Ascending aorta (tissue), 2 donors: ENCODE measurements around the gene KCNAB1. TPM values are rescaled to one million over a fixed set of nuclear protein-coding genes. Genes with fewer than 3 reads are reported as not detected.

ENCODE experiments used
- DNase-seq, 2 donors: peaks; one replicate each; pipeline ENCODE4 v3.0.0-alpha.2; 2019; ENCODE audit warnings: low spot score in 2 of 2
- H3K27ac ChIP-seq, 2 donors: fragments of 200-600 bp; sonication (generic); one replicate each; pipeline ENCODE4 v1.5.1; 2016 to 2017; ENCODE audit warnings: mild to moderate bottlenecking in 1 of 2
- H3K27me3 ChIP-seq: fragments of 200-600 bp; sonication (generic); one replicate; pipeline ENCODE4 v1.5.1; 2017
- H3K36me3 ChIP-seq, 2 donors: fragments of 200-600 bp; sonication (generic); one replicate each; pipeline ENCODE4 v1.5.1; 2016
- H3K4me1 ChIP-seq, 2 donors: fragments of 200-600 bp; sonication (generic); one replicate each; pipeline ENCODE4 v1.5.1; 2016 to 2017; ENCODE audit warnings: mild to moderate bottlenecking in 1 of 2
- H3K4me3 ChIP-seq, 2 donors: fragments of 200-600 bp; sonication (generic); one replicate each; pipeline ENCODE4 v1.5.1; 2016 to 2017; ENCODE audit warnings: mild to moderate bottlenecking in 1 of 2
- H3K9me3 ChIP-seq, 2 donors: fragments of 200-600 bp; sonication (generic); one replicate each; pipeline ENCODE4 v1.5.1; 2016
- CTCF ChIP-seq, 3 experiments: fragments of 200-600 bp in 2 of 3; fragments of 450-650 bp in 1 of 3; sonication (generic) in 2 of 3; IDR thresholded peaks; one replicate each; pipeline ENCODE4 v1.5.1; 2016 to 2019; ENCODE audit warnings: antibody characterized with exemption in 3 of 3, mild to moderate bottlenecking in 1 of 3, moderate library complexity in 1 of 3
- intact Hi-C: fragments of 100-400 bp; cut with DNase I; formaldehyde crosslinking; loops from one replicate; pipeline ENCODE4 v1.15.1; 2023
- total RNA-seq: library from RNA; depleted of rRNA; stranded (reverse); fragments of >200 nt; gene quantifications from one replicate; pipeline ENCODE4 v1.1.0, GENCODE V29; 2016

Gene KCNAB1
- total RNA-seq, 1 donor from 2014 or later, result 15.1 TPM

- H3K36me3 ChIP-seq, result no peaks in the 10 kb centered on the region
- peaks cover 4 to 14% of the 10 kb centered on the region in 2 donors for H3K4me1 ChIP-seq
- no peaks in the 10 kb centered on the region for H3K9me3 ChIP-seq
- H3K27me3 ChIP-seq, result no peaks in the 10 kb centered on the region
- H3K27ac ChIP-seq, result peak overlapping the region; percentile 76 to 77
- TF ChIP-seq CTCF (IDR thresholded peaks at IDR 0.05), result no peak
- DNase-seq, result no peak
- intact Hi-C loops, result loop anchor here (5.0 to 10.0 kb wide), 3 partner anchors 37 to 1011 kb away; no protein-coding TSS in a partner anchor
- H3K4me3 ChIP-seq, result peak overlapping the region; percentile 36 to 55
Measured at GRCh38 chr3:156144060-156144459, 23.7 kb downstream of the KCNAB1 start.

DNA sequence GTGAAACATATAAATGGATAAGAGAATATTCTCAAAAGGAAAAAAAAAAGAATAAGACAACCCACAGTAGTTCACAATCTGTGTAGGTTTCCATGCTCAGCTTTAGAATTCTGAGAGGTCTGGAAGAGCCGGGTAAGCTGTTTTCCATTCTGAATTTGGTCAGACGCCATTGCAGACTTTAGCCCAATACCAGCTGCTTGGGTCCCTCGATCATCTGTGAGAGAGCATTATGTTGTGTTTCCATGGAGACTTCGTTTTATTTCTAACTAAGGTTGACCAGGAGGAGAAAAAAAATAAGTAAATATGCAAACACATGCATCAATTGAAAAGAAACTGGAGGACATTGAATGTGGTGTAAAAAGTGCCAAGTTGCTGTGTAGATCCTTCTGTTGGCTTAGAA lies 25.5 kb downstream of the KCNAB1 start:
- intact Hi-C loops, result loop anchor here (10.0 kb wide), 2 partner anchors 669 to 1009 kb away; no protein-coding TSS in a partner anchor
- Histone ChIP-seq H3K4me3 (peak overlapping the region in 1 of 2 donors; percentile 55), H3K9me3 (no peaks in the 10 kb centered on the region), H3K4me1 (peaks cover 9 to 23% of the 10 kb centered on the region in 2 donors), H3K27ac (peak overlapping the region; percentile 76 to 77), H3K27me3 (no peaks in the 10 kb centered on the region), H3K36me3 (no peaks in the 10 kb centered on the region)
- TF ChIP-seq CTCF (IDR thresholded peaks at IDR 0.05), result no peak
- DNase-seq, result no peak

DNA sequence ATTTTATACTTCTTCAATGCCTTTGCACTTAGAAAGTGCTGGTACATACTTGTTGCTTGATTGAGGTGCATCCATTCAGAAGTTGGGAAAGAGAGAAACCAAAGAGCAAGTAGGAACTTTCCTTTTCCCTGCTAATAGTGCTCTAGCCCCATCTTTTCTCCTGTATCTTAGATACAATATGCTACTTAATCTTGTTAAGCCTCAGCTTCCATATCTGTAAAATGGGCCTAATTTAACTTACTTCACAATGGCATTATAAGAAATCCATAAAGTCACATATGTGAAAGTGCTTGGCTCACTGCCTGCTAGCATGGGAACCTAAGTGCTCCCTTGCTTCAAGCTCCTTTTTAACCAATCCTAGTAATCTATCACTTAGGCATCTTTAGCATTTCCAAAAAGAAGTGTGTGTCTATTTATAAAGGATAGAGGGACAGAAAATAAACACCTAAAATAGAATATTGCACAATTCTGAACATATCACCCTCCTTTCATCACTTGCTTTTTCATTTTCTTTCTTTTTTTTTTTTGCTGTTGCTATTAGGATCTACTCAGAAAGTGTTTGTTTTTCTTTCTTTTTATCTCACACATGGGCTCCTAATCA lies 28.1 kb downstream of the KCNAB1 start:
- intact Hi-C loops, result loop anchor here (2.0 to 10.0 kb wide), 3 partner anchors 526 to 1006 kb away; partner anchors contain the start of gene TIPARP
- DNase-seq, result no peak
- no peak for TF ChIP-seq CTCF (IDR thresholded peaks at IDR 0.05)
- Histone ChIP-seq H3K4me1 (peaks cover 11 to 22% of the 10 kb centered on the region in 2 donors), H3K36me3 (no peaks in the 10 kb centered on the region), H3K4me3 (peak overlapping the region in 1 of 2 donors; percentile 43), H3K27me3 (no peaks in the 10 kb centered on the region), H3K9me3 (no peaks in the 10 kb centered on the region), H3K27ac (peak overlapping the region; percentile 76 to 77)

- H3K4me3 ChIP-seq, result peak overlapping the region in 1 of 2 donors; percentile 43
- no peaks in the 10 kb centered on the region for H3K27me3 ChIP-seq
- H3K4me1 ChIP-seq, result peaks cover 11 to 22% of the 10 kb centered on the region in 2 donors
- intact Hi-C loops, result loop anchor here (2.0 to 10.0 kb wide), 3 partner anchors 526 to 1006 kb away; partner anchors contain the start of gene TIPARP
- DNase-seq, result peak in 1 of 2 donors; percentile 71
- H3K27ac ChIP-seq, result peak overlapping the region; percentile 76 to 77
- no peak for TF ChIP-seq CTCF (IDR thresholded peaks at IDR 0.05)
- no peaks in the 10 kb centered on the region for H3K36me3 ChIP-seq
- H3K9me3 ChIP-seq, result no peaks in the 10 kb centered on the region
Measured at GRCh38 chr3:156148946-156149381, 28.6 kb downstream of the KCNAB1 start.

DNA sequence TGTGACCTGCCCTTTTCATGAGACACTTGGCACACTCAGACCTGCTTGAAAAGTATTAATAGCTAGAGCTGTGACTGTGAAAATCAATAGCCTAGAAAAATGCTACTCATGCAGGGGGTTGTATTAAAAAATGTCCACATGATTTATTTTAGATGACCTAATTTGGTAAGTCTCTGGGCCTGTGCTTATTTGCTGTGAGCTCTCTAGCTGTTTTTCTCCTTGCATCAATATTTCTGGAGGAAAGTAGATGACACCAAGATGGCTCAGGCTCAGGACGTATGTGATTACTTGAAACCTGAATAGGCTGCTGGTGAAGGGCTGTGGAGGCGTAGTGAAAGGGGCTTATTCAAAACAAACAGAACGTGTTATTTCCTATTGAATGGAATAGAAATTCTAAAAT lies 29.5 kb downstream of the KCNAB1 start:
- Histone ChIP-seq H3K27ac (peak overlapping the region; percentile 76 to 77), H3K27me3 (no peaks in the 10 kb centered on the region), H3K4me1 (peaks cover 11 to 22% of the 10 kb centered on the region in 2 donors), H3K9me3 (no peaks in the 10 kb centered on the region), H3K4me3 (no peak overlapping the region), H3K36me3 (no peaks in the 10 kb centered on the region)
- no peak for TF ChIP-seq CTCF (IDR thresholded peaks at IDR 0.05)
- no peak for DNase-seq
- intact Hi-C loops, result loop anchor here (2.0 to 10.0 kb wide), 8 partner anchors 105 to 1005 kb away; partner anchors contain the start of gene TIPARP
